ENCODE data around the gene ZDHHC17. TPM values are rescaled to one million over a fixed set of nuclear protein-coding genes. Genes with fewer than 3 reads are reported as not detected.
"Not testable (repeated sequence)": the region's sequence is repeated elsewhere in the genome, so short reads cannot be mapped to it uniquely, and the experiment has no call there.

ZDHHC17 gene
- total RNA-seq, 4 donors from 2014 or later, result 26.2 to 41.9 (median 38.0) TPM

DNA sequence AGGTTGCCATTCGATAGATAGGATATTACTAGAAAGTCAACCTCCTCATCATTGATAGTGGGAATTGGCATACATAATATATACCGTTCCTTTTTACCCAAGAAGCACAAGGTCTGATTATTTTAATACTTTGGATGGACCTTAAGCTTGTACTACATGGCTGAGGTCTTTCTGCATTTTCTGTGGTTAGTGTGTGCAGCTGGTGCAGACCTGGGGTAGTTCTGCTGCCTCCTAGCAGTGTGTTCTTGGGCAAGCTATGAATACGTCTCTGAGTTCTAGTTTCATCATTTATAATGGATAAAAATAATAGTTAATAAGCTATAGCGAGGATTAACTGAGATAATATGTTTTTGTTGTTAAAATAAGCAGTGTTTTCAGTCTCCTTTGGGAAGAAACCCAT, 2.2 kb downstream of the ZDHHC17 start:
- no peaks in the 10 kb centered on the region for H3K27me3 ChIP-seq
- DNase-seq (ENCODE audit: extremely low spot score), result no peak
- no peaks in the 10 kb centered on the region for H3K36me3 ChIP-seq
- intact Hi-C loops (cut with DNase I), result no loop called here
- no peak overlapping the region for H3K4me3 ChIP-seq
- TF ChIP-seq EP300 (IDR thresholded peaks at IDR 0.05) (no peak), POLR2AphosphoS5 (IDR thresholded peaks at IDR 0.05) (no peak), POLR2A (IDR thresholded peaks at IDR 0.05; ENCODE audit: low read depth) (no peak)
- TF ChIP-seq, protein P1, sequence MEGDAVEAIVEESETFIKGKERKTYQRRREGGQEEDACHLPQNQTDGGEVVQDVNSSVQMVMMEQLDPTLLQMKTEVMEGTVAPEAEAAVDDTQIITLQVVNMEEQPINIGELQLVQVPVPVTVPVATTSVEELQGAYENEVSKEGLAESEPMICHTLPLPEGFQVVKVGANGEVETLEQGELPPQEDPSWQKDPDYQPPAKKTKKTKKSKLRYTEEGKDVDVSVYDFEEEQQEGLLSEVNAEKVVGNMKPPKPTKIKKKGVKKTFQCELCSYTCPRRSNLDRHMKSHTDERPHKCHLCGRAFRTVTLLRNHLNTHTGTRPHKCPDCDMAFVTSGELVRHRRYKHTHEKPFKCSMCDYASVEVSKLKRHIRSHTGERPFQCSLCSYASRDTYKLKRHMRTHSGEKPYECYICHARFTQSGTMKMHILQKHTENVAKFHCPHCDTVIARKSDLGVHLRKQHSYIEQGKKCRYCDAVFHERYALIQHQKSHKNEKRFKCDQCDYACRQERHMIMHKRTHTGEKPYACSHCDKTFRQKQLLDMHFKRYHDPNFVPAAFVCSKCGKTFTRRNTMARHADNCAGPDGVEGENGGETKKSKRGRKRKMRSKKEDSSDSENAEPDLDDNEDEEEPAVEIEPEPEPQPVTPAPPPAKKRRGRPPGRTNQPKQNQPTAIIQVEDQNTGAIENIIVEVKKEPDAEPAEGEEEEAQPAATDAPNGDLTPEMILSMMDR (IDR thresholded peaks at IDR 0.05), result no peak
- WGBS, result 80% methylated on average over 4 of the region's 4 CpGs
- H3K4me1 ChIP-seq, result peaks cover 40 to 65% (median 60%) of the 10 kb centered on the region in 4 donors
- no peaks in the 10 kb centered on the region for H3K9me3 ChIP-seq
- H3K27ac ChIP-seq (replicated peaks in 1 of 4), result peak overlapping the region; percentile 90 to 98 (median 95)

DNA sequence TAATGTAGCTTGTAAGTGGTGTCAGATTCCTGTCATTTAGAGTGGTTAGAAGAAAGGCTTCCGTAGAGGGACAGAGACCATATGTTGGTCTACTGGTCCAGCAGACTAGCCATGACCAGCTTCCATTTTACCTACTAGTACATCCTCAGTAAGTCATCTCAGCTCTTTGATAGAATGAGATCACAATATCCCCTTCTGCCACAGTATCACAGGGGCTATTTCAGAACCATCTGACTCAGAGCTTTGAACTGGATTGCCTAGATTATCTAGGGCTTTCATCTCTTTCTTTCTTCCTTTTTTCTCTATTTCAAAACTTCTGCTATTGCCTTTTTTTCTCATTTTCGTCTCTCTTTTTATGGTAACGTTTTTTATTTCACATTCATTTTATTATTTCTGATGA, 4.7 kb downstream of the ZDHHC17 start:
- peaks cover 35 to 64% (median 61%) of the 10 kb centered on the region in 4 donors for H3K4me1 ChIP-seq
- 64% methylated on average over 3 of the region's 3 CpGs for WGBS
- TF ChIP-seq EP300 (IDR thresholded peaks at IDR 0.05), result no peak
- TF ChIP-seq, protein P1 (IDR thresholded peaks at IDR 0.05), result no peak
- TF ChIP-seq POLR2A (IDR thresholded peaks at IDR 0.05; ENCODE audit: low read depth), result no peak
- TF ChIP-seq POLR2AphosphoS5 (IDR thresholded peaks at IDR 0.05), result no peak
- peaks cover 0 to 4% (median 0%) of the 10 kb centered on the region in 4 donors for H3K36me3 ChIP-seq
- H3K9me3 ChIP-seq, result no peaks in the 10 kb centered on the region
- DNase-seq (ENCODE audit: extremely low spot score), result no peak
- intact Hi-C loops (cut with DNase I), result no loop called here
- no peaks in the 10 kb centered on the region for H3K27me3 ChIP-seq
- H3K27ac ChIP-seq (replicated peaks in 1 of 4), result no peak overlapping the region
- no peak overlapping the region for H3K4me3 ChIP-seq

DNA sequence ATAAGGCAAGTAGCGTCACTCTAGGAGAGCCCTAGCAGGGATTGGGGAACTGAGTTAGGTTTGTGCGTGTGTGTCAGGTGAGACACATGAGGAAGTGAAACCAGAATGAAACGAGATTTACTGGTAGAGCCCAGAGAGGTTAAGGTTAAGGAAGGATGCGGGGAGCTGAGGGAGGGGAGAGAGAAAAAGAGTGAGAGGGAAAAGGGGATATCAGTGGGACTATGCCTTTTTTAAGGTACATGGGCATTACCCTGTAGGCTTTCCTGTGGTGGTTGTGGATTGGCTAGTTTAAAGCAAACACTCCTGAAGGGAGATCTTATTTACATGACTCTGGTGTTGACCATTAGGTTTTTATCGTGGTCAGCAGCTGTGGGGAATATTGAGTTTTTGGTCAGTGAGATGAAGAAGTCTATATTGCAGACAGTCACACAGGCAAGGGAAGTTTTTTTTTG, 13.9 kb downstream of the ZDHHC17 start:
- peaks cover 0 to 2% (median 0%) of the 10 kb centered on the region in 4 donors for H3K36me3 ChIP-seq
- intact Hi-C loops (cut with DNase I), result no loop called here
- H3K4me3 ChIP-seq, result no peak overlapping the region
- H3K27ac ChIP-seq (replicated peaks in 1 of 4), result no peak overlapping the region
- peaks cover 25 to 61% (median 55%) of the 10 kb centered on the region in 4 donors for H3K4me1 ChIP-seq
- TF ChIP-seq EP300 (IDR thresholded peaks at IDR 0.05) (no peak), POLR2AphosphoS5 (IDR thresholded peaks at IDR 0.05) (no peak), POLR2A (IDR thresholded peaks at IDR 0.05; ENCODE audit: low read depth) (no peak)
- TF ChIP-seq, protein P1 (IDR thresholded peaks at IDR 0.05), result no peak
- 83% methylated on average over 5 of the region's 5 CpGs for WGBS
- no peaks in the 10 kb centered on the region for H3K27me3 ChIP-seq
- DNase-seq (ENCODE audit: extremely low spot score), result no peak
- H3K9me3 ChIP-seq, result no peaks in the 10 kb centered on the region

DNA sequence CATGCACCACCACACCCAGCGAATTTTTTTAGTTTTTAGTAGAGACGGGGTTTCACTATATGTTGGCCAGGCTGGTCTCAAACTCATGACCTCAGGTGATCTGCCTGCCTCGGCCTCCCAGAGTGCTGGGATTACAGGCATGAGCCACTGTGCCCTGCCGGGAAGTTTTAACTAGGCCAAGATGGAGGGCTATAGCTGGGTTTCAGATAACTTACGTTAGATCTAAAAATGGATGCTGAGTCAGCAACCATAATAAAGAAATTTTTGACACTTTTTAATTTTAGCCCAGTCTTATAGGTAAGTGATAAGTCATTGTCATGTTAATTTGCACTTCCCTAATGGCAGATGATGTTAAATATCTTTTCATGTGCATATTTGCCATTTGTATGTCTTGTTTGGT, 14.4 kb downstream of the ZDHHC17 start:
- Histone ChIP-seq H3K4me3 (no peak overlapping the region), H3K9me3 (no peaks in the 10 kb centered on the region), H3K4me1 (peaks cover 30 to 67% (median 57%) of the 10 kb centered on the region in 4 donors), H3K27ac (replicated peaks in 1 of 4) (no peak overlapping the region), H3K36me3 (no peaks in the 10 kb centered on the region), H3K27me3 (no peaks in the 10 kb centered on the region)
- 68% methylated on average over 5 of the region's 5 CpGs for WGBS
- no peak for TF ChIP-seq POLR2AphosphoS5 (IDR thresholded peaks at IDR 0.05)
- TF ChIP-seq EP300 (IDR thresholded peaks at IDR 0.05), result no peak
- TF ChIP-seq POLR2A (IDR thresholded peaks at IDR 0.05; ENCODE audit: low read depth), result no peak
- TF ChIP-seq, protein P1 (IDR thresholded peaks at IDR 0.05), result no peak
- intact Hi-C loops (cut with DNase I), result no loop called here
- no peak for DNase-seq (ENCODE audit: extremely low spot score)

DNA sequence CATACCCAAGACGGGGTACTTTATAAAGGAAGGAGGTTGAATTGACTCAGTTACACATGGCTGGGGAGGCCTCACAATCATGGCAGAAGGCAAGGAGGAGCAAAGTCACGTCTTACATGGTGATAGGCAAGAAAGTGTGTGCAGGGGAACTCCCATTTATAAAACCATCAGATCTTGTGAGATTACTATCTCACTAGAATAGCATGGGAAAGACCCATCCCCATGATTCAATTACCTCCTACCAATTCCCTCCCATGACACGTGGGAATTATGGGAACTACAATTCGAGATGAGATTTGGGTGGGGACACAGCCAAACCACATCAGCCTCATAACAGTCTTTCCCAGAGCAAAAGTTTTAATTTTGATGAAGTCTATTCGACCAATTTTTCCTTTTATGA, 15.4 kb downstream of the ZDHHC17 start:
- H3K27me3 ChIP-seq; DNase-seq (ENCODE audit: extremely low spot score); H3K4me3 ChIP-seq; intact Hi-C loops (cut with DNase I); H3K27ac ChIP-seq (replicated peaks in 1 of 4); H3K9me3 ChIP-seq; H3K36me3 ChIP-seq: not testable (repeated sequence)
- peaks cover 33 to 69% (median 63%) of the 10 kb centered on the region in 4 donors for H3K4me1 ChIP-seq
- WGBS, result 83% methylated on average over 5 of the region's 5 CpGs

Data from esophagus muscularis mucosa (tissue), 4 donors.